NOMO-1 (cell line): ENCODE measurements around the gene CDH23.

Source experiments
- DNase-seq, 2 experiments: peaks; one replicate each; lab custom pipeline; 2025; ENCODE audit not compliant: unreplicated experiment in 2 of 2; lab: John Stamatoyannopoulos, UW

CDH23 gene

GRCh38 chr10:71528371-71529206 is 131.9 kb downstream of the CDH23 start:
- no peak for DNase-seq

GRCh38 chr10:71529207-71529827 is 132.6 kb downstream of the CDH23 start:
- DNase-seq, result no peak

GRCh38 chr10:71530781-71531180 is 134.1 kb downstream of the CDH23 start:
- no peak for DNase-seq

GRCh38 chr10:71531485-71532446 is 135.0 kb downstream of the CDH23 start:
- no peak for DNase-seq

GRCh38 chr10:71532878-71533277 is 136.2 kb downstream of the CDH23 start:
- DNase-seq, result no peak

- DNase-seq, result no peak
Observed at GRCh38 chr10:71533936-71534335, 137.2 kb downstream of the CDH23 start.

GRCh38 chr10:71534568-71535194 is 138.0 kb downstream of the CDH23 start:
- no peak for DNase-seq

GRCh38 chr10:71536332-71536731 is 139.6 kb downstream of the CDH23 start:
- no peak for DNase-seq

GRCh38 chr10:71537125-71537524 is 140.4 kb downstream of the CDH23 start:
- no peak for DNase-seq

- no peak for DNase-seq
Observed at GRCh38 chr10:71537681-71538080, 141.0 kb downstream of the CDH23 start.

GRCh38 chr10:71538608-71539260 is 142.0 kb downstream of the CDH23 start:
- DNase-seq, result no peak

- no peak for DNase-seq
Observed at GRCh38 chr10:71539442-71540118, 142.9 kb downstream of the CDH23 start.

GRCh38 chr10:71542478-71542877 is 145.8 kb downstream of the CDH23 start:
- DNase-seq, result no peak

GRCh38 chr10:71543608-71544170 is 147.0 kb downstream of the CDH23 start:
- no peak for DNase-seq

GRCh38 chr10:71545001-71545400 is 148.3 kb downstream of the CDH23 start:
- DNase-seq, result no peak

- DNase-seq, result no peak
Observed at GRCh38 chr10:71546220-71546619, 149.5 kb downstream of the CDH23 start.

- no peak for DNase-seq
Observed at GRCh38 chr10:71547312-71547711, 150.6 kb downstream of the CDH23 start.

GRCh38 chr10:71547876-71548846 is 151.4 kb downstream of the CDH23 start:
- DNase-seq, result no peak
